GM21367 (cell line): ENCODE measurements around the gene BMAL1.
"Not testable (repeated sequence)": the region's sequence is repeated elsewhere in the genome, so short reads cannot be mapped to it uniquely, and the experiment has no call there.

Experiments used
- ATAC-seq: cut with Tn5 transposase; IDR thresholded peaks from one replicate; pipeline ENCODE4 v1.9.1; 2021; ENCODE audit not compliant: unreplicated experiment

Gene BMAL1

GRCh38 chr11:13277768-13278608, at the start of gene BMAL1:
BMAL1 (plus strand) TSS chr11:13277790; CDS start chr11:13354309, 76,519 bp downstream.
- peak; percentile 20 for ATAC-seq

- ATAC-seq: no peak
These were observed 49.0 kb upstream of the BMAL1 start for GRCh38 chr11:13228572-13228971.

GRCh38 chr11:13229136-13229535, 48.5 kb upstream of the BMAL1 start:
- no peak for ATAC-seq

DNA sequence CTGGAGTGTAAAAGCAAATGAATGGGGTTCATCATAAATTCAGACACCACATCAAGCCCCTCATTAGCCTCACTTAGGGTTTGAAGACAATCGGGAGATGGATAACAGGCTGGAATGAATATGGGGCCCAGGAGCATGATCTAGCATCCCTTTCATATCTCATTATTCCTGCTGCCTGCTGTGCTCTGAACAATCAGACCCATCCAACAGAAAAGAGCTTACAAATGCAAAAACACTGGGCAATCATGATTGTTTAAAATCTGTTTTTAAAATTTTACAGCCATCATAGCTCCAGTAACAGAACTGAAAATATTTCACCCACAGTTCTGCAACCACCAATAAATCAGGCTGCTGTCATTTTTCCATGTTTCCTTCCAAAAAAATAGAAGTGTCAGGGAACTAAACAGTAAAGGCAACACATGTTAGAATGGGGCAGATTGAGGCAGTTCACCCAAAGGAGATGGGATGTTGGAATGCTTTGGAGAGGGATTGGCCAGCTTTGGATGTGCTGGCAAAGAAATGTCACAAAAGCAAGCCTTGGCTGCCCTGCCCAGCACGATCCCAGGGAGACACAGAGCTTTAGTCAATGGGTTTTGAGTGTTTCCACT, 47.8 kb upstream of the BMAL1 start:
- ATAC-seq: no peak

- no peak for ATAC-seq
These were observed 44.3 kb upstream of the BMAL1 start for GRCh38 chr11:13233173-13233745.

GRCh38 chr11:13235895-13236294, 41.7 kb upstream of the BMAL1 start:
- ATAC-seq: no peak

DNA sequence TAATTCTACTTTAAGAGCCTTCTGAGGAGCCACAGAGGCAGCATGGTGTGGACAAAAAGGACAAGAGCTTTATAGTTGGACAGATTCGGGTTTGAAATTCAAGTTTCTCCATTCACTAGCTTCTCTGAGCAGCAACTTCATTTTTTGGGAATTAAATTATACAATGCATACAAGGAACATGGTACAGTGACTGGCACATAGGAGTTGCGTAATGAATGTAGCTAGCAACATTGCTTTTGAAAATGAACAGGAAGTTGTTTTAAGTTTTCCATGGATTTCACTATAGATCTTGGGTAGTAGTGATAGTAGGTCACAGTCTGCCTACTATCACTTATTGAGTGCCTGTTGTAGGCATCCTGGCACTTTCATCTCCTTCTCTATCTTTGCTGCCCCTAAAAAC, 41.0 kb upstream of the BMAL1 start:
- no peak for ATAC-seq

GRCh38 chr11:13237761-13238160, 39.8 kb upstream of the BMAL1 start:
- no peak for ATAC-seq

- peak; percentile 65 for ATAC-seq
These were observed 38.6 kb upstream of the BMAL1 start for GRCh38 chr11:13238879-13239514.

- ATAC-seq: no peak
These were observed 35.0 kb upstream of the BMAL1 start for GRCh38 chr11:13242564-13242963.

DNA sequence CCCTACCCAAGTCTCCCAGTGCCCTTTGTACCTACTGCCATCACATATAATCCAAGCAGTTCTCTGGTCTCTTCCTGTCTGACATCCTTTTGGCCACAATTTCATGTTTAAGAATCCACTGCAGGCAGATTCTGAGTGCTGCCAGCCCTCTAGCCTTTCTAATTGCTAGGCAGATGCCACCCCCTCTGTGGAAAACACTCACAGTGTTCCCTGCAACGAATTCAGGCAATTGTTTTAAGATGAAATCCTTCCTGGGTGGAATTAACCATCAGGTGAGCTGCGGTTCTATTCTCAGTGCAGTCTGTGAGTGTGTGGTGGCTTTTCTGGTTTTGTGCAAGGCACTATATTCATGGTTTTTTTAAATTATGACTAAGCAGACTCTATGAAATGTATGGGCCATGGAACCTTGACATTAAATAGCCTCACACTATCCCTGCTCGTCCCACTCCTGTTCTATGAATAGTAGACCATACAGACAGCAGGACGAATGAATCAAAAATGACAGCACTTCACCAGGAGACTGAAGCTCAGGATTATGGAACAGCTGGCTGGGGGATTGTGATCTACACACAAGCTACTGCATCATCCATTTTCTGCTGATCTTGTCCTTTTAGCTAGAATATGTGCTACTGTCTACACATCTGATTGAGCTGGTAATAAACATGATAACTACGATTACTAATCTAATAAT, 29.8 kb upstream of the BMAL1 start:
- ATAC-seq: no peak

DNA sequence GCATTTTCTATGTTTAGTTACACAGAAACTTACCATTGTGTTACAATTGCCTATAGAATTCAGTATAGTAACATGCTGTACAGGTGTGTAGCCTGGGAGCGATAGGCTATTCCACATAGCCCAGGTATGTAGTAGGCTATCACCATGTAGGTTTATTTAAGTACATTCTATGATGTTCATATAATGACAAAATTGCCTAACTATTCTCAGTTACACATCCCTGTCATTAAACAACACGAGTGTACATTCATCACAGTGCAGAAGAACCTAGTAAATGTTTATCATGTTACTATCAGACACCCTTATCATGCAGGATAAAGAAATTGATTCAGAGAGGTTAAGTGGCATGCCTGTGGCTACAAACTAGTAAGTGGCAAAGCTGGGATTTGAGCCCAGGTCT, 28.4 kb upstream of the BMAL1 start:
- ATAC-seq: no peak

DNA sequence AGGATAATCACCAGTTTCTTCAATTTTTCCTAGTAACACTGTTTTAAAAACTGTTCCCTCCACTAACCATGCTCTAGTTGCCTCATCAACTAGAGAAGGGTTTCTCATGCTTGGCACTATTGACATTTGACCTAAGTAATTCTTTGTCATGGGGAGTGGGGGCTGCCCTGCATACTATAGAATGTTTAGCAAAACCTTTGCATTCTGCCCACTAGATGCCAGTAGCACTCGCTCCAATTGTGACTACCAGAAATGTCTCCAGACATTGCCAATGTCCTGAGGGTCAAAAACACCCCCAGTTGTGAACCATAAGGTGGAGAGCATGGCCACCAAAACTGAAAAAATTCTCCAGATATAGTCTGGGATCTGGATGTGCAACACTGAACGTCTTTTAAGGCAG, 27.6 kb upstream of the BMAL1 start:
- no peak for ATAC-seq

GRCh38 chr11:13251966-13252365, 25.6 kb upstream of the BMAL1 start:
- ATAC-seq: no peak

DNA sequence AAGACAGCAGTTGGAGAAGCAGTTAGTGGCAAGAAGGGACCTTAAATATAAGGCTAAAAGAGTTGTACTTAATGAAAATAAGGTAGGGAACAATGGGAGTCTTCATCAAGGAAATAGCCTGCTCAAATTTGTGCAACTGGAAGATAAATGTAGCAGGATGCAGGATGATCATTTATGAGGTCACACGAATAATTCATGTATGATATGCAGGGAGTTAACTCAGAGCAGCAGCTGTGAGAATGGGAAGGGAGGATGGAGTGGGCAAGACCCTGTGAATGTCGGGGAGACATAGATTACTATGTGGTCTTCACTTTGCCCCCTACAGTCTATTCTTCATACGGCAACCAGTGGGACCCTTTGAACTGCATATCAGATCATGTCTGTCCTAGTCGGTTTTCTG, 25.2 kb upstream of the BMAL1 start:
- no peak for ATAC-seq

DNA sequence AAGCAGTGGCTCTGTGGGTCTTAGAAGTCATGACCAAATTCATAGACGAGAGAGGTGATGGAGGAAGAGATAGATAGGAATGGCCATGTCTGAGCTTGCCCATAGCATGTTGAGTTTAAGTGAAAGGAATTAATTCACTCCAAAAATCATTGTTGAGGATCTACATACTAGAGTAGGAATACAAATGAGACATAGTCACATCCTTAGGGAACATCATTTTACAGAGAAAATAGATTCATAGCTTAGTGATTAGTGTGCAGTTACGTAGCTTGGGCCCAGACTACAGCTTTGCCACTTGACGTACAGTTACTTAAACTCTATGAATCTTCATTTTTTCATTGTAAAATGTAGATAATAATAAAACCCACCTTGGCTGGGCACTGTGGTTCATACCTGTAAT, 21.4 kb upstream of the BMAL1 start:
- no peak for ATAC-seq

DNA sequence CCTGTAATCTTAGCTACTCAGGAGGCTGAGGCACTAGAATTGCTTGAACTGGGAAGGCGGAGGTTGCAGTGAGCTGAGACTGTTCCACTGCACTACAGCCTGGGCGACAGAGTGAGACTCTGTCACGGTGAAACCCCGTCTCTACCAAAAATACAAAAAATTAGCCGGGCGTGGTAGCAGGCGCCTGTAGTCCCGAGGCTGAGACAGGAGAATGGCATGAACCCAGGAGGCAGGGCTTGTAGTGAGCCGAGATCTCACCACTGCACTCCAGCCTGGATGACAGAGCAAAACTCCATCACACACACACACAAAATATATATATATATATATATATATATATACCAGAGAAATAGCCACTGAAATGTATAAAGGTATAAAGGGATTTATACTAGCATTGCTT, 19.5 kb upstream of the BMAL1 start:
- not testable (repeated sequence) for ATAC-seq

- no peak for ATAC-seq
These were observed 18.7 kb upstream of the BMAL1 start for GRCh38 chr11:13258855-13259254.

DNA sequence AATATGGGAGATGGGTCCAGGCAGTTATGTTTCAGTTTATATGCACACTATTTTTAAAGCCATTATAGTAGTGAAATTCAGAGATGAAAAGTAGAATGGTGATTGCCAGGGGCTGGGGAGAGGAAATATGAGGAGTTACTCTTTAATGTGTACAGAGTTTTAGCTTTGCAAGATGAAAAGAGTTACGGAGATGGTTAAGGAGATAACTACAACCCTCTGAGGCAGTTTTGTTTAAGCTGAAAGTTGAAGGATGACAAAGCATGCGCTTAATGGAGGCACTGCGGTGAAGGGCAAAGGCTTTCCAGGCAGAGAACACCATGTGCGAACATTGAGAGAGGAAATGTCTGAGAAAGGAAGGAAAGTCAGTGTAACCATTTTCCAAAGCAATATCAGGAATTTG, 18.2 kb upstream of the BMAL1 start:
- no peak for ATAC-seq

GRCh38 chr11:13260201-13260962, 17.2 kb upstream of the BMAL1 start:
- ATAC-seq: no peak
